Endothelial cell of umbilical vein (primary cell): Measurements from ENCODE around the gene LRFN2. TPM values are rescaled to one million over a fixed set of nuclear protein-coding genes. Genes with fewer than 3 reads are reported as not detected.

Experiments
- BruUV-seq: library from RNA; stranded (reverse); fragments of 400-500 nt; replicated peaks from 2 replicates; lab custom pipeline; 2021; lab: Mats Ljungman, UMichigan
- CTCF ChIA-PET: fragments of 300-600, 350-600 bp; sonication (Branson Sonifier 250); formaldehyde crosslinking; loops from one replicate; lab custom pipeline; 2021; ENCODE audit warnings: antibody characterized with exemption, inconsistent platforms; lab: Charles Lee
- POLR2A ChIA-PET: fragments of 300-600, 350-600 bp; sonication (Branson Sonifier 250); formaldehyde crosslinking; loops from one replicate; lab custom pipeline; 2021; ENCODE audit warnings: antibody characterized with exemption, inconsistent platforms; lab: Charles Lee
- DNase-seq: peaks from one replicate; pipeline ENCODE4 v3.0.0-alpha.2; 2011; ENCODE audit warnings: low read depth, low spot score
- FAIRE-seq: peaks from 2 replicates; lab custom pipeline; 2011; peaks lifted over from hg19 to GRCh38; lab: Jason Lieb, UNC
- H2AFZ ChIP-seq: 2 replicates; pipeline ENCODE4 v1.6.0; 2012; ENCODE audit warnings: low read depth, low read length, control low read depth, inconsistent platforms
- H3K27ac ChIP-seq: 2 replicates; pipeline ENCODE4 v1.5.1; 2011; ENCODE audit warnings: low read depth, mild to moderate bottlenecking, control low read depth, low read length, moderate library complexity; ENCODE audit not compliant: insufficient read depth
- H3K27me3 ChIP-seq, 2 experiments: 2 replicates each; pipeline versions ENCODE4 v1.6.0 to v1.6.1; 2011; ENCODE audit warnings: low read length in 2 of 2, mixed read lengths in 1 of 2; ENCODE audit not compliant: control insufficient read depth in 2 of 2, insufficient read depth in 2 of 2
- H3K36me3 ChIP-seq, 2 experiments: 2 replicates in 1 of 2; 3 replicates in 1 of 2; pipeline ENCODE4 v1.5.1; 2011; ENCODE audit warnings: low read length in 2 of 2, mild to moderate bottlenecking in 1 of 2, moderate library complexity in 1 of 2; ENCODE audit not compliant: control insufficient read depth in 2 of 2, insufficient read depth in 2 of 2; ENCODE audit errors: extremely low read depth in 1 of 2
- H3K4me1 ChIP-seq: 3 replicates; pipeline ENCODE4 v1.5.1; 2011; ENCODE audit warnings: mild to moderate bottlenecking, low read length; ENCODE audit not compliant: control insufficient read depth, insufficient read depth; ENCODE audit errors: extremely low read depth
- H3K4me2 ChIP-seq: 2 replicates; pipeline ENCODE4 v1.6.1; 2011; ENCODE audit warnings: low read length, control low read depth, mixed read lengths; ENCODE audit not compliant: insufficient read depth
- H3K4me3 ChIP-seq, 3 experiments: fragments of 200-600 bp in 1 of 3; sonication (generic), shearing (Covaris generic) in 1 of 3; replicated peaks in 1 of 3; 2 replicates each; pipeline ENCODE4 v1.5.1; 2011 to 2016; ENCODE audit warnings: control low read depth in 3 of 3, low read length in 3 of 3, mild to moderate bottlenecking in 2 of 3, inconsistent platforms in 1 of 3, low read depth in 1 of 3, moderate library complexity in 1 of 3; ENCODE audit not compliant: insufficient read depth in 1 of 3
- H3K79me2 ChIP-seq: 2 replicates; pipeline ENCODE4 v1.6.0; 2012; ENCODE audit warnings: low read length, inconsistent platforms; ENCODE audit not compliant: control insufficient read depth, insufficient read depth
- H3K9ac ChIP-seq: replicated peaks from 2 replicates; pipeline ENCODE3; 2011; ENCODE audit warnings: low read length, control low read depth; ENCODE audit not compliant: insufficient read depth; ENCODE audit errors: extremely low read depth
- H3K9me1 ChIP-seq: replicated peaks from 3 replicates; pipeline ENCODE4 v1.6.0; 2011; ENCODE audit warnings: mild to moderate bottlenecking, low read length; ENCODE audit not compliant: control insufficient read depth, insufficient read depth; ENCODE audit errors: extremely low read depth
- H3K9me3 ChIP-seq: replicated peaks from 2 replicates; pipeline ENCODE4 v1.5.1; 2012; ENCODE audit warnings: low read length, inconsistent platforms; ENCODE audit not compliant: control insufficient read depth, insufficient read depth
- H4K20me1 ChIP-seq: replicated peaks from 2 replicates; pipeline ENCODE3; 2011; ENCODE audit warnings: mild to moderate bottlenecking, low read length; ENCODE audit not compliant: control insufficient read depth, insufficient read depth; ENCODE audit errors: extremely low read depth
- EZH2 ChIP-seq: IDR thresholded peaks from 2 replicates; pipeline ENCODE4 v1.6.1; 2012; ENCODE audit warnings: borderline replicate concordance, low read depth, mild to moderate bottlenecking, moderate library complexity, low read length, inconsistent platforms; ENCODE audit not compliant: severe bottlenecking
- FOS ChIP-seq: IDR thresholded peaks from 2 replicates; pipeline ENCODE4 v1.6.1; 2011; ENCODE audit warnings: mild to moderate bottlenecking, low read length, moderate library complexity, borderline replicate concordance; ENCODE audit not compliant: insufficient read depth
- MYC ChIP-seq: IDR thresholded peaks from one replicate; pipeline ENCODE4 v1.6.1; 2011; ENCODE audit warnings: mild to moderate bottlenecking, low read depth, low read length
- POLR2A ChIP-seq: IDR thresholded peaks from 2 replicates; pipeline ENCODE4 v1.6.1; 2012; ENCODE audit warnings: low read depth, mild to moderate bottlenecking, control low read depth, low read length
- POLR2AphosphoS5 ChIP-seq: IDR thresholded peaks from 2 replicates; pipeline ENCODE4 v1.6.1; 2012; ENCODE audit warnings: low read depth, mild to moderate bottlenecking, control low read depth, low read length, moderate library complexity; ENCODE audit not compliant: insufficient read depth
- dilution Hi-C: fragments of 300-500 bp; cut with MboI; formaldehyde crosslinking; loops from one replicate; pipeline ENCODE4 v1.15.0; 2019; ENCODE audit warnings: low sequenced_read_pairs; ENCODE audit not compliant: extremely low pct_ligation_motif_present
- intact Hi-C: fragments of 100-400 bp; cut with micrococcal nuclease; formaldehyde crosslinking; loops from one replicate; pipeline ENCODE4 v1.10.0; 2022
- polyA plus RNA-seq, 4 experiments: library from polyadenylated mRNA; depleted of rRNA in 3 of 4; stranded (reverse) in 3 of 4; unstranded in 1 of 4; fragments of >200 nt; gene quantifications; 2 replicates each; pipeline versions ENCODE4 v1.2.1 to v1.2.3, GENCODE V29; 2011 to 2012; ENCODE audit warnings: missing spikeins in 1 of 4
- total RNA-seq: library from RNA; stranded (reverse); gene quantifications from 2 replicates; pipeline ENCODE4 v1.2.3, GENCODE V29; 2021
- TF ChIP-seq, protein P1 (sequence below): IDR thresholded peaks from 2 replicates; pipeline ENCODE4 v1.6.1; 2011; ENCODE audit not compliant: insufficient read depth, insufficient read length
- TF ChIP-seq, protein P2 (sequence below), 2 donors: IDR thresholded peaks; 1 replicate in 1 of 2; 2 replicates in 1 of 2; pipeline ENCODE4 v1.5.1; 2011; ENCODE audit warnings: low read length in 2 of 2, mild to moderate bottlenecking in 2 of 2, moderate library complexity in 2 of 2, control low read depth in 1 of 2, inconsistent platforms in 1 of 2, low read depth in 1 of 2; ENCODE audit not compliant: insufficient read depth in 1 of 2; ENCODE audit errors: extremely low read depth in 1 of 2

The LRFN2 gene
- total and polyA plus RNA-seq, 2 donors (not counting 3 experiments of a cell fraction or from before 2014, with no cell fraction given) = not detected

DNA sequence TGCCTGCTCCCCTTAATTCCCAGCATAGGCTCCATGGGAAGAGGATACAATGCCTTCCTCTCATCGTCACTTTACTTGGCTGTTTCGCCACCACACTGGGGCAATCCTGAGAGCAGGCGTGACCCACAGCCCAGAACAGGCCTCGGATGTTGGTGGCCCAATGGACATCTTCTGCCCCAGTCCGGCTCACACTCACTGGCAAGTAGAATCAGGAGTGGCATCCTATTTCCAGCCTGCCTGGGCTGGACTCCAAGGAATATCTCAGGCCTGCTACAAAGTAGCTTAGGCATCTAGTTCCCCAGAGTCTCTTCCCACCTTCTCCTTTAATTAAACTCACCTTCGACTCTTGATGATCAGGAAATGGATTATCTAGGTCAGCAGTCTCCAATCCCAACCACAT is 110.5 kb downstream of the LRFN2 start:
- POLR2A ChIA-PET = no interaction called here
- FAIRE-seq (no peak), DNase-seq (no peak)
- intact Hi-C loops (no loop called here), dilution Hi-C loops (no loop called here)
- Histone ChIP-seq H3K4me1 (no peaks in the 10 kb centered on the region), H3K4me2 (no peak overlapping the region), H3K27me3 (no peaks in the 10 kb centered on the region), H2AFZ (no peak overlapping the region), H3K9ac (no peak overlapping the region), H3K36me3 (no peaks in the 10 kb centered on the region), H3K9me3 (no peaks in the 10 kb centered on the region), H3K9me1 (no peaks in the 10 kb centered on the region), H3K27ac (no peak overlapping the region), H3K79me2 (no peaks in the 10 kb centered on the region), H3K4me3 (no peak overlapping the region), H4K20me1 (no peaks in the 10 kb centered on the region)
- CTCF ChIA-PET = no interaction called here
- TF ChIP-seq, protein P1, sequence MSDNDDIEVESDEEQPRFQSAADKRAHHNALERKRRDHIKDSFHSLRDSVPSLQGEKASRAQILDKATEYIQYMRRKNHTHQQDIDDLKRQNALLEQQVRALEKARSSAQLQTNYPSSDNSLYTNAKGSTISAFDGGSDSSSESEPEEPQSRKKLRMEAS = no peak
- TF ChIP-seq FOS (no peak), POLR2AphosphoS5 (no peak), POLR2A (no peak), MYC (no peak), EZH2 (no peak)
- TF ChIP-seq, protein P2, sequence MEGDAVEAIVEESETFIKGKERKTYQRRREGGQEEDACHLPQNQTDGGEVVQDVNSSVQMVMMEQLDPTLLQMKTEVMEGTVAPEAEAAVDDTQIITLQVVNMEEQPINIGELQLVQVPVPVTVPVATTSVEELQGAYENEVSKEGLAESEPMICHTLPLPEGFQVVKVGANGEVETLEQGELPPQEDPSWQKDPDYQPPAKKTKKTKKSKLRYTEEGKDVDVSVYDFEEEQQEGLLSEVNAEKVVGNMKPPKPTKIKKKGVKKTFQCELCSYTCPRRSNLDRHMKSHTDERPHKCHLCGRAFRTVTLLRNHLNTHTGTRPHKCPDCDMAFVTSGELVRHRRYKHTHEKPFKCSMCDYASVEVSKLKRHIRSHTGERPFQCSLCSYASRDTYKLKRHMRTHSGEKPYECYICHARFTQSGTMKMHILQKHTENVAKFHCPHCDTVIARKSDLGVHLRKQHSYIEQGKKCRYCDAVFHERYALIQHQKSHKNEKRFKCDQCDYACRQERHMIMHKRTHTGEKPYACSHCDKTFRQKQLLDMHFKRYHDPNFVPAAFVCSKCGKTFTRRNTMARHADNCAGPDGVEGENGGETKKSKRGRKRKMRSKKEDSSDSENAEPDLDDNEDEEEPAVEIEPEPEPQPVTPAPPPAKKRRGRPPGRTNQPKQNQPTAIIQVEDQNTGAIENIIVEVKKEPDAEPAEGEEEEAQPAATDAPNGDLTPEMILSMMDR (IDR thresholded peaks at IDR 0.05; ENCODE audit: extremely low read depth in 1 of 2, insufficient read depth in 1 of 2, low read depth in 1 of 2, low read length in 2 of 2) = no peak
- no TSS peak for BruUV-seq
